Measurements from ENCODE around the gene PRXL2B. TPM values are rescaled to one million over a fixed set of nuclear protein-coding genes. Genes with fewer than 3 reads are reported as not detected.
"Not testable (repeated sequence)": the region's sequence is repeated elsewhere in the genome, so short reads cannot be mapped to it uniquely, and the experiment has no call there.

Gene PRXL2B
- total RNA-seq, 1 donor from 2014 or later: 9.8 TPM

DNA sequence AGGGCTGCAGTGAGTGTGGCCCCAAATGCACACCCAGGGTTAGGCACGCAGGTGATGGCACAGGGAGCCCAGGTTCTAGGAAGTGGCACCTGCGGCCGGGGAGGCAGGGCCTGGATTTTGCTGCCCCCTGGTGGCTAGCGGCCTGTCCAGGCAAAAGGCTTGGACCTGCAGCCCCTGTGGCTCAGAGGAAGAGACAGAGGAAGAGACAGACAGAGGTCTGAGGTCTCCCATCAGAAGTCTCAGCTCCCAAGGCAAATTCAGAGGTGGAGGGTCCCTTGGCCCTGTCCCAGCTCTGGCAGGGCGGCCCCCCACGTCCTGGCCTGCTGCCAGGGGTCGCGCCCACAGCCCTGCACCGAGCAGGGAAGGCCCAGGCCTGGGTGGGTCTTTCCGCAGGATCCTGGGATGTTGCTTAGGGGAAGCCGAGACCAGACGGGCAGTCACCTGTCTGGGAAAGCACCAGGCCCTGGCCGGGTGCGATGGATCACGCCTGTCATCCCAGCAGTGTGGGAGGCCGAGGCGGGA, 38.4 kb upstream of the PRXL2B start:
- ATAC-seq (ENCODE audit: poor library complexity) (peak; percentile 62), DNase-seq (peak; percentile 88)
- intact Hi-C loops (cut with DNase I): loop anchor here (2.0 kb wide), 1 partner anchor 31 kb away; no protein-coding TSS in a partner anchor

- not testable (repeated sequence) for ATAC-seq (ENCODE audit: poor library complexity); DNase-seq
- intact Hi-C loops (cut with DNase I): loop anchor here (2.0 kb wide), 1 partner anchor 29 kb away; no protein-coding TSS in a partner anchor
These were observed 37.1 kb upstream of the PRXL2B start for GRCh38 chr1:2549367-2550029.

DNA sequence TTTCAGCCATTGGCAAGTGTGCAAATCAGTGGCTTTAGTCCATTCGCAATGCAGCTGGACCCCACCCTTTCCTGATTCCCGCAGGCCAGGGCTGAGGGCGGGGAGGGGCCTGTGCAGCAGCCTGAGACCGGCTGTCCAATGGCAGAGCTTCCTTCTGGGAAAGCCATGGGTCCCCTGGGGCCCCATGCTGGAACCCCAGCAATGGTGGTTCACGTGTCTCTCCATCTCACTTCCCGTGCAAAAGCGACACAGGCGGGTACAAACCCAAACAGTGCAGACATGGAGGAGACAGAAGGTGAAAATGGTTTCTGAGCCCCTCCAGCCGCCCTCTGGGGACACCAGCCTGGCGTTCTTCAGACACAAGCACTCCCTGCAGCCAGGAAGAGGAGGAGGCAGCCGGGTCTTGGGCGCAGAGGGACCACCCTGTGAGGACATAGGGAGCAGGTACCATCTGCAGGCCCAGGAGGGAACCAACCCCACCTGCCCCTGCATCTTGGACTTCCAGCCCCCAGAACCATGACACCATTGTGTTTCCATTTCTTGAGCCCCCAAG, 36.2 kb upstream of the PRXL2B start:
- ATAC-seq (ENCODE audit: poor library complexity); intact Hi-C loops (cut with DNase I); DNase-seq: not testable (repeated sequence)

DNA sequence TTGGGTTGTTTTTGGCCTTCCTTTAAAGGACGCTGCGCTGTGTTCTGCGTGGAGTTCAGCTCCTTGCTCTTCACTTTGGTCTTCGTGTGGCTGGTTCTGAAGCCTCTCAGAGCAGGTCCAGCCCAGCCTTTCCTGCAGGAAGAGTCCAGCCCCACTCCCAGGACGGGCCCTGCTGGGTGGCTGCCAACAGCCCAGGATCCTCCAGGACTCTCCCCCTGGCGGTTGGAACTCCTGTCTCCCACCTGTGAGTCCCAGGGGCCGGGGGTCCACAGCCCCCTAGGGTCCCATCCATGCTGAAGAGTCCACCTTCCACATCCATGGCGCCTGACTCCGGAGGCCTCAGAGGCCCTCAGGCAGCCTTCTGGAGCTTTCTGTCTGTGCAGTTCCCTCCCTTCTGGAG, 35.0 kb upstream of the PRXL2B start:
- intact Hi-C loops (cut with DNase I): not testable (repeated sequence)
- DNase-seq: peak; percentile 71

GRCh38 chr1:2552189-2552588, 34.4 kb upstream of the PRXL2B start:
- DNase-seq (no peak), ATAC-seq (ENCODE audit: poor library complexity) (no peak)
- intact Hi-C loops (cut with DNase I): no loop called here

More for the DNA sequence above, 35.0 kb upstream of the PRXL2B start:
- not testable (repeated sequence) for ATAC-seq (ENCODE audit: poor library complexity)

DNA sequence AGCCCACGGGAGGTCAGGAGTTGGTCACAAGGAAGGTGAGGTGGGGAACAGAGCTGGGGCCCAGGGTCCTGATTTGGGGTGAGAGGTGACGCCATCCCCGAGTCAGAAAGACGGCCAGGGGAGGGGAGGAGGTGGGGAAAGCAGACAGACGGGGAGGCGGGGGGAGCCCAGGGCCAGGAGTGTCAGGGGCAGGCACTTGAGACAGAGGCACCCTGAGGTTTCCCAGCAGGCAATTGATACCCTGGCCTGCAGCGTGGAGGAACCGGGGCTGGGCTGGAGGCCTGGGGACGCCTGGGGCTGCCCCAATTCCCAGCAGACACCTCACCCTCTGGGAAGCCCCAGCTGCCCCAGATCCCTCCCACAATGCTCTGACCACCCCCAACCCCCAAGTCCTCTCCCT, 33.5 kb upstream of the PRXL2B start:
- intact Hi-C loops (cut with DNase I); ATAC-seq (ENCODE audit: poor library complexity); DNase-seq: not testable (repeated sequence)

- DNase-seq: no peak
- intact Hi-C loops (cut with DNase I): no loop called here
- no peak for ATAC-seq (ENCODE audit: poor library complexity)
These were observed 32.5 kb upstream of the PRXL2B start for GRCh38 chr1:2553871-2554620.

- no peak for DNase-seq
- intact Hi-C loops (cut with DNase I): no loop called here
- no peak for ATAC-seq (ENCODE audit: poor library complexity)
These were observed 31.8 kb upstream of the PRXL2B start for GRCh38 chr1:2554621-2555387.

GRCh38 chr1:2555634-2556276, 30.8 kb upstream of the PRXL2B start:
- peak; percentile 88 for DNase-seq
- peak; percentile 67 for ATAC-seq (ENCODE audit: poor library complexity)
- intact Hi-C loops (cut with DNase I): no loop called here

- ATAC-seq (ENCODE audit: poor library complexity) (peak; percentile 60), DNase-seq (peak; percentile 72)
- intact Hi-C loops (cut with DNase I): no loop called here
These were observed 30.3 kb upstream of the PRXL2B start, which contains the start of gene TNFRSF14 for GRCh38 chr1:2556277-2556677. TSS of gene TNFRSF14 (plus strand) at chr1:2556371. CDS start at chr1:2556665, 294 bp downstream.

- DNase-seq (no peak), ATAC-seq (ENCODE audit: poor library complexity) (peak; percentile 13)
- intact Hi-C loops (cut with DNase I): no loop called here
These were observed 29.7 kb upstream of the PRXL2B start for GRCh38 chr1:2556678-2557481.

DNA sequence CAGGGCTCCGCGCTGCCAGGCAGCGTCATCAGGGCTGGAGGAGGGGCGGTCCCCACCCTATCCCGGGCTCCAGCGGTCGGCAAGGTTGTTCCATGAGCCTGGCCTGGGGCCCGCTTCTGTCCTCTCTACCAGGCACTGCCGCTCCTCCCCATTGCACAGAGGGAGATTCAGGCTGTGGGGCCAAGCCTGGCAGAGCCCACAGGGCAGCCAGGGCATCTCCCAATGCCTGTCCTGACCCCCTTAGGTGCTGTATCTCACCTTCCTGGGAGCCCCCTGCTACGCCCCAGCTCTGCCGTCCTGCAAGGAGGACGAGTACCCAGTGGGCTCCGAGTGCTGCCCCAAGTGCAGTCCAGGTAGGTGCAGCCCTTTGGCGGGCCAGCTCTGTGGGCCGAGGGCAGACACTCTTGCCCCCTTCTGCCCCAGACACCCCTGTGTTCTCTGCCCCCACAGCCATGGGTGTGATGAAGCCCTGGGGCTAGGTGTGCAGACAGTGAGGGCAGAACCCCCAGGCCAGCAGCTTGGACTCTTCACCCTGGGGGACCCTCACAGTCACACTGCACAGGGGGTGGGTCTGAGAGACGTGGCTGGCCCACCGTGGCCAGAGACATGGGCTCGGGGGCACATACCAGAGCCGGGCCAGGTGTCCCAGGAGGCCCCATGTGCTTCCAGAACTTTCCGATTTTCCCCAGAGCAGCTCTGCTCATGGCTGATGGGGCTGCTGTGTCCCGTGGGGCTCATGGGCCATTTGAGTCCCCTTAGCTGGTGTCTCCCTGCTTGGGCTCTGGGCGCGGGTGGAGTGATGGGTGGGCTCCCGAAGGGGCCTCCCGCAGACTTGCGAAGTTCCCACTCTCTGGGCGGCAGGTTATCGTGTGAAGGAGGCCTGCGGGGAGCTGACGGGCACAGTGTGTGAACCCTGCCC, 28.8 kb upstream of the PRXL2B start:
- DNase-seq: no peak
- intact Hi-C loops (cut with DNase I): no loop called here
- no peak for ATAC-seq (ENCODE audit: poor library complexity)

- ATAC-seq (ENCODE audit: poor library complexity) (no peak), DNase-seq (no peak)
- intact Hi-C loops (cut with DNase I): no loop called here
These were observed 28.2 kb upstream of the PRXL2B start for GRCh38 chr1:2558420-2558819.

DNA sequence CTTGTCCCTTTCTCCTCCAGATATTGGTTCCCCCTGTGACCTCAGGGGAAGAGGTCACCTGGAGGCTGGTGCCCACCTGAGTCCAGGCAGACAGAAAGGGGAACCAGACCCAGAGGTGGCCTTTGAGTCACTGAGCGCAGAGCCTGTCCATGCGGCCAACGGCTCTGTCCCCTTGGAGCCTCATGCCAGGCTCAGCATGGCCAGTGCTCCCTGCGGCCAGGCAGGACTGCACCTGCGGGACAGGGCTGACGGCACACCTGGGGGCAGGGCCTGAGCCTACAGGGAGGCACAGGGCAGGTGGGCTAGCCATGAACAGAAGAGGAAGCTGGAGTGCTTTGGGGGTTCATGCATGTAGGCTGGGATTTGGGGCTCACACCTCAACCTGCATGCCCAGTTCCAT, 27.7 kb upstream of the PRXL2B start:
- no peak for DNase-seq
- ATAC-seq (ENCODE audit: poor library complexity): no peak
- intact Hi-C loops (cut with DNase I): no loop called here

DNA sequence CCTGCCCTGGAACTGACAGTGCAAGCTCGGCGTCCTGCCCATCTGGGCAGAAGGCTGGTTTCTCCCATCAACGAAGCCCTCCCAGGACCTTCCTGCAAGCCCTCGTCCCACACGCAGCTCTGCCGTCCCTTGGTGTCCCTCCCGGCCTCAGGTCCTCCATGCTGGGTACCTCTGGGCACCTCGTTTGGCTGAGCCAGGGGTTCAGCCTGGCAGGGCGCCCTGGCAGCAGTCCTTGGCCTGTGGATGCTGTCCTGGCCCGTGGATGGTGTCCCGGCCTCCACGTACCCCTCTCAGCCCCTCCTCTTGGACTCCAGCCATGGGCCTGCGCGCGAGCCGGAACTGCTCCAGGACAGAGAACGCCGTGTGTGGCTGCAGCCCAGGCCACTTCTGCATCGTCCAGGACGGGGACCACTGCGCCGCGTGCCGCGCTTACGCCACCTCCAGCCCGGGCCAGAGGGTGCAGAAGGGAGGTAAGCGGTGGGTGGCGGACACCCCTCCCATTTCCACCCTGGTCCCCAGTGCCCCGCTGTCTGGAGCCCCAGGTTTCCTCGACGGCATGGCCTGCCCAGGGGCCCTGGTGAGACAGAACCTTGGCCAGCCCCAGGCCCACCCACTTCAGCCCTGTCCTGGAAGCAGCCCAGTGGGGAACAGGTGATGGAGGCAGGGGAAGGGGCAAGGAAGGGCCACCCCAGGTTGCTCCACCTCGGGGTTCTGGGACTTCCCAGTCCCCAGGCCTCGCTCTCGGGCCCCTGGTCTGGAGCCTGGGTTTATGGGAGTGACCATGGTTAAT, 26.9 kb upstream of the PRXL2B start:
- DNase-seq (no peak), ATAC-seq (ENCODE audit: poor library complexity) (no peak)
- intact Hi-C loops (cut with DNase I): no loop called here
